Right lobe of liver (tissue), 4 donors: ENCODE results near the gene MMAB.

ENCODE experiments used
- CTCF ChIP-seq, 4 donors: fragments of 200-600 bp in 3 of 4; fragments of 450-650 bp in 1 of 4; IDR thresholded peaks; one replicate each; pipeline versions ENCODE4 v1.5.1 to v1.8.0; 2016 to 2022; ENCODE audit warnings: antibody characterized with exemption in 4 of 4, mild to moderate bottlenecking in 2 of 4
- POLR2A ChIP-seq: fragments of 450-650 bp; IDR thresholded peaks from one replicate; pipeline ENCODE4 v1.6.1; 2017; ENCODE audit warnings: antibody characterized with exemption, mild to moderate bottlenecking
- donor health status: DM: no; HTN: no; CAD: no.
- donor health status: DM: no; HTN: no; CAD: no.
- donor health status: DM: no; HTN: yes; CAD: no.

GRCh38 chr12:109545826-109546225 lies 27.5 kb downstream of the MMAB start:
- no peak for TF ChIP-seq CTCF (IDR thresholded peaks at IDR 0.05)
- TF ChIP-seq POLR2A, result no peak
